GM23248 (cell line): Measurements from ENCODE around the gene PKD1L1.

ENCODE experiments used
- EZH2 ChIP-seq: fragments of 200-600 bp; sonication (generic); IDR thresholded peaks from 2 replicates; pipeline ENCODE4 v1.6.1; 2018; ENCODE audit warnings: antibody characterized with exemption, mild to moderate bottlenecking; ENCODE audit not compliant: insufficient read depth, poor library complexity, severe bottlenecking
- EZH2phosphoT487 ChIP-seq: fragments of 200-600 bp; sonication (generic); IDR thresholded peaks from 2 replicates; pipeline ENCODE4 v1.6.1; 2018; ENCODE audit warnings: antibody characterized with exemption, moderate library complexity, mild to moderate bottlenecking, low read depth; ENCODE audit not compliant: insufficient read depth

DNA sequence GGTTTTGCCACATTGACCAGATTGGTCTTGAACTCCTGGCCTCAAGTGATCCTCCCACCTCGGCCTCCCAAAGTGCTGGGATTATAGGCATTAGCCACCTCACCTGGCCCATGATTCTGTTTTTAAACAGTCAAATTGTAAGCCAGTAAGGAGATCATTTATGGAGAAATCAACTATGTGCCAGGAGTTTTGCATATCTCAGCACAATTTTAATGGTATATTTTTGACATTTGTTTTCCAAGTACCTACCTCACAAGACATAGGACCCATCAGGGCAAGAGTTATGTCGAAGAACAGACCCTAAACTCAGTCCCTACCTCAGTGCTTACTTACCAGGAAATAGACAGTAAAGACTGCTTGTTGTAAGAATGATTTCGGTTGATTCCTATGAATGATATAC lies 193.0 kb downstream of the PKD1L1 start:
- no peak for TF ChIP-seq EZH2
- no peak for TF ChIP-seq EZH2phosphoT487
